Right renal cortex interstitium (tissue), 3 donors: ENCODE results near the gene DUS1L. TPM values are rescaled to one million over a fixed set of nuclear protein-coding genes. Genes with fewer than 3 reads are reported as not detected.

ENCODE experiments used
- DNase-seq, 3 donors: peaks; one replicate each; pipeline ENCODE4 v3.0.0-alpha.2; 2013; ENCODE audit warnings: low read depth in 3 of 3, low spot score in 2 of 3
- polyA plus RNA-seq, 3 donors: library from polyadenylated mRNA; unstranded; fragments of 120-200 nt; gene quantifications; one replicate each; pipeline ENCODE4 v1.2.1, GENCODE V29; 2013; ENCODE audit not compliant: insufficient read length in 3 of 3

Gene DUS1L
- polyA plus RNA-seq, 3 donors = 61.6 to 70.0 (median 67.7) TPM

GRCh38 chr17:82029990-82030469, 35.6 kb downstream of the DUS1L start:
- no peak for DNase-seq

GRCh38 chr17:82029391-82029790, 36.2 kb downstream of the DUS1L start:
- no peak for DNase-seq

DNA sequence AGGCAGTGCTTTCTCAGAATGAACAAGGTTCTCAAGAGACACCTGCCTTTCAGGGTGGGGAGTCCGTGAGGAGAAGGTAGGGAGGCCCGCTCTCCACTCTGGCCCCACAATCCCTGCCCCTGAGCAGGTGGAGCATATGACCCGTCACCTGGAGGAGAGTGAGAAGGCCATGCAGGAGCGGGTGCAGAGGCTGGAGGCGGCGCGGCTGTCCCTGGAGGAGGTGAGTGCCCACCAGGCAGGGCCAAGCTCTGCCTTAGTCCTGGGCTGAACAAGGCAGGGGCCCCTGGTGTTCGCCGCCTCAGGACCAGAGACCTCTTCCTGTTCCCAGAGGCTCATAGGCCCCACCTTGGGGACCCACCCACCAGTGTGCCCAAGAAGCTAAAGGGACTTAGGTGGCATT, 36.6 kb downstream of the DUS1L start:
- DNase-seq = no peak

DNA sequence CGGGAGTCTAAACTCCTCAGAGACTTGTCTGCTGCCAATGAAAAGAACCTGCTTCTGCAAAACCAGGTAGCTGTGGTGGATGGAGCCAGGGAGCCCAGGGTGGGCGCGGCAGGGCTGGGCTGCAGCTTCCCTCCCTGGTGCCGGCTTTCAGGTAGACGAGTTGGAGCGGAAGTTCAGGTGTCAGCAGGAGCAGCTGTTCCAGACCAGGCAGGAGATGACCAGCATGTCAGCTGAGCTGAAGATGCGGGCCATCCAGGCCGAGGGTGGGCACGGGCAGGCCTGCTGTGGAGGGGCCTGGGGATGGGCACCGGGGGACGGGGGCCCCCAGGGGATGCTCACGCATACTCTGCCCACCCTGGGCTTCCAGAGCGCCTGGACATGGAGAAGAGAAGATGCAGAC, 37.4 kb downstream of the DUS1L start:
- no peak for DNase-seq

DNA sequence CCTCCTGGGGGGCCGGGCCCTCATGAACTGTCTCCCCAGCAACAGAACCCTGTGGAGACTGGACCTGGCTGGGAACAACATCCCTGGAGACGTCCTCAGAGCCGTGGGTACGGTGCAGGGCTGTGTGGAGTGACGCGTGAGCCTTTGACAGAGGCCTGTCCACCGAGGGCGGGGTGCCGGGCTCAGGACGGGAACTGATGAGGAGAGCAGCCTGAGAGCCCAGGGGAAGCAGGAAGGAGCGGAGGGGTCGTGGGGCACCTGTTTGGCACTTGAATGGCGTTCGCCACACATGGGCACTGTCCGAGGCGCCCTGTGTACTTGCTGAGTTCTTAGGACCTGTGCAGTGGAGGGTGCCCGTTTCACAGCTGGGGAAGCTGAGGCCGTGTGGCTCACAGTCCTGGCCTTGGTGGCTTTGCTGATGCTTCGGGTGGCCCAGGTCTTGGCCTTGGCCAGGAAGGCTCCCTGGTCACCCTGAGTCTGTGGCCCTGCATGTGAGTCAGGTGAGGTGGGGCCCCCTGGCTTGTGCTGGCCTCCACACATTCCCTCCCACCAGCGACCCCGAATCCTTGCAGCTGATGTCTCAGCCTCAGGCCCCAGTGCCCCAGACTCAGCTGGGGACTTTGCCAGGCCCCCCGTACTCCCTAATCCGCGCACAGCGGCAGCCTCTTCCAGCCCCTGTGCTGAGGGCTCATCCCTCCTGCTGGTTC, 40.0 kb downstream of the DUS1L start:
- DNase-seq = no peak

- no peak for DNase-seq
These were observed 40.7 kb downstream of the DUS1L start for GRCh38 chr17:82024859-82025258.

- DNase-seq = no peak
These were observed 42.0 kb downstream of the DUS1L start for GRCh38 chr17:82023447-82024241.

- DNase-seq = peak; percentile 93 to 99 (median 96)
These were observed 42.6 kb downstream of the DUS1L start, which contains the start of gene LRRC45 for GRCh38 chr17:82022981-82023446. Gene LRRC45 (plus strand): TSS chr17:82023305. CDS start chr17:82023644, 339 bp downstream.

DNA sequence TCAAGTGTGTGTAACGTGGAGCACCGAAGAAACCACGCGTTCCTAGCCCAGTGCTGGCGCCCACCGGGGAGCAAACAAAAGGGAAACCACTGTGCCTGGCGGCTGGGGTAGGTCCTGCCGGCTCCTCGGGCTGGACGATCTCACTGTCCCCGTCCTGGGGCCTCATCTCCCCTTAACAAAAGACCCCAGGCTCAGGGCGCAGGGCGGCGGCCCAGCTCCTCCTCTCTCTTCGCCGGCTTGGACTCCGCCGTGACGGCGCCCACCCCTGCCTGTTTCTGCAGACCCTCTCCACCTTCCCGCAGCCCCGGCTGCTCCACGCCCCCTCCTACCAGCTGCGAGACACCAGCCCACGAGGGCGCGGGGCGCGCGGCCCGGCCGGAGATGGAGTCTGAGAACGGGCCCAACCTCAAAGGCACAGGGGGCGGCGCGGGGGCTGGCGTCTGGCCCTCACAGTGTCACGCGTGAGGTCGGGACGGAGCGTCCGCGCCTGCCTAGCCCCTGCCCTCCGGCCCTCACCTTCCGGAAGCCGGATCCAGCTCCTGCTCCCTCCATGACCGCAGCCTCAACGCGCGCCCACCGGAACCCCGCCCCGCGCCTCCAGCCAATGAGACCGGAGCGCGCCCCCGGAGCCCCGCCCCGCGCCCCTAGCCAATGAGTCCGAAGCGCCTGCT, 43.2 kb downstream of the DUS1L start, which contains the start of gene CENPX:
Gene CENPX, minus strand, starts transcription at position 569 of the 671 bp plus-strand sequence. Its CDS starts 17 bp downstream, at position 552.
- DNase-seq = no peak

DNA sequence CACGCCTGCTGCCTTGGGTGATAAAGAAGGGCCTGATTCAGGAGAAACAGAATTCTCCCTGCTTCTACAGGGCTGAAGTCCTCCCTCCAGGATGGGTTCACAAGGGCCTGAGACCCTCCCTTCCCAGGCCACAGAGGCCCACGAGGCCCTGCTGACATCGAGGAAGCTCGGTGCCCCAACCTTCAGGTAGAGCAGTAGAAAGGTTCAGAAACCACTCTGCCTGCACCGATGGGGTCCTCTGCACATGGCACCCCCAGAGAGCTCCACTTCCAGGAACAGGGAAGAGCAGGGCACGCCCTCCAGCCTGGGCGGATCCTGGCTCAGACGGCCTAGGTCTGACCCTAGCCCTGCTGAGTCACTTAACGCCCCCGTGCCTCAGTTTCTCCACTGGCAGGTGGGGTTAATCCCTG, 43.7 kb downstream of the DUS1L start:
- DNase-seq = no peak

DNA sequence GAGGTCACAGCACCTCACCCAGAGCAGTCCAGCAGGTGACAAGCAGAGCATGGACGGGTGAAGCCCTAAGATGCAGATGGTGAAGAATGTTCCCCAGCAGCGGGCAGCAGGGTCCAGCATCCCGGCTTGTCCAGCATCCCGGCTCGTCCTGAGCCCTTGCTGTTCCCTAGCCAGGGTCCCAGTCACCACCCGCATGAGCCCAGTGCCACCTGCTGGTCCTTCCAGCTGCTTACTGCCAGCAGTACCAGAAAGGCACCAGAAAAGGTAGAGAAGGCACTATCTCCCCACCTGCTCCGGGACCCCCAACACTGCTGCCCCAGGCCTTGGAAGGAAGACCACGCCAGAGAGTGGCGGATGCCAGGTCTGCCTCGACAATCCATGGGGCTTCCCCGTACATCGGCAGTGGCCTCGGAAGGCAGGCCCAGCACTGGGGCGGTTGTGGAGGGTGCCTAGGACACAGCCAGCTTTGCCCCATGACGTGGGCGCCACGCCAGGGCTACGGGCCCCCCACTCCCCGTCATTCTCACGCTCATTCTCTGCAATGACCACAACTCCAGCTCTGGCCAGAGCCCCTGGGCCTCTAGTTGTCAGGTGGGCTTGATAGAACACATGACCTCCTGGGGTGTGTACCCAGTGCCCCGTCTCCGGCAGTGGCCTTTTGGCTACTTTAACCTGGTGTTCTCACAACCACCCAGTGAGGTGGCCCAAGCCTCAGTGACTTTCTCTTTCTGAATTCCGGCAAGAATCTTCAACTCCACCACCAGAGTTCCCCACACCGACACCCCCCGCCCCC, 44.3 kb downstream of the DUS1L start:
- no peak for DNase-seq

GRCh38 chr17:82020572-82021106, 45.0 kb downstream of the DUS1L start:
- DNase-seq = no peak

- no peak for DNase-seq
These were observed 45.7 kb downstream of the DUS1L start for GRCh38 chr17:82019690-82020571.

- no peak for DNase-seq
These were observed 46.5 kb downstream of the DUS1L start for GRCh38 chr17:82018989-82019689.

- no peak for DNase-seq
These were observed 47.2 kb downstream of the DUS1L start for GRCh38 chr17:82018152-82018988.

DNA sequence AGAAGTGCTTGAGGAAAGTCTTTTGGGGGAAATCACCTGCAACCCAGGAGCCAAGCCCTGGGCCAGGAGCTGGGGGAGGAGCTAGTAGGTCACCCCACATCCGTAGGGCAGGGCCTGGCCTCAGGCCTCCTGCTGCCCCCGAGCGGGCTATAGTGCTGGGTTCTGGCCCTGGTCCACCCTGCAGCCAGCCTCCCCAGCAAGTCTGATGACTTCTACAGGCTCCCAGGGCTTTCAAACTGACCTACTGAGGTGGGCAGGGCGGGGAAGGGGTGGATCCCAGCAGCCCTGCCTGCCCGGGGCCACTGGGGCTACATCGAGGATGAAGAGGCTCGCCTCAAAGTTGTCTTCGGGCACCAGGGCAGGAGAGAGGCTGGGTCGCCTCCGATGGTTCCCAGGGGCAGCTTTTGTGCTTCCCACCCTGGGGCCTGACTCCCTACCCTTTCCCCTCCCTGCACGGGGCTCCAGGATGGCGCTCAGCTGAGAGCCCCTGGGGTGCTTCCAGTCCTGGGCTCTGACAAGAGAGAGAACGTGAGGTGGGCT, 47.9 kb downstream of the DUS1L start:
- DNase-seq = no peak

- no peak for DNase-seq
These were observed 48.6 kb downstream of the DUS1L start for GRCh38 chr17:82016875-82017459.
